Vagina (tissue), 2 donors: ENCODE results near the gene TUBA4B.

ENCODE experiments used
- CTCF ChIP-seq, 3 experiments: fragments of 450-650 bp in 2 of 3; fragments of 200-600 bp in 1 of 3; sonication (generic) in 1 of 3; IDR thresholded peaks; one replicate each; pipeline ENCODE4 v1.5.1; 2017 to 2019; ENCODE audit warnings: antibody characterized with exemption in 3 of 3, mild to moderate bottlenecking in 2 of 3, moderate library complexity in 2 of 3
- POLR2A ChIP-seq, 2 donors: fragments of 450-650 bp; IDR thresholded peaks; one replicate each; pipeline ENCODE4 v1.6.1; 2017; ENCODE audit warnings: antibody characterized with exemption in 2 of 2, mild to moderate bottlenecking in 2 of 2, moderate library complexity in 2 of 2

GRCh38 chr2:219302412-219302968 is 49.4 kb downstream of the TUBA4B start:
- TF ChIP-seq POLR2A (IDR thresholded peaks at IDR 0.05) (no peak), CTCF (IDR thresholded peaks at IDR 0.05) (no peak)
